PC-3 (cell line): ENCODE measurements around the gene CABP7.

ENCODE experiments used
- CTCF ChIP-seq: fragments of 300-600 bp; sonication (generic); conservative IDR thresholded peaks from 2 replicates; pipeline ENCODE4 v1.5.1; 2017; ENCODE audit warnings: antibody characterized with exemption, low read depth, mild to moderate bottlenecking, low read length
- EZH2 ChIP-seq: fragments of 300-600 bp; sonication (generic); IDR thresholded peaks from one replicate; pipeline ENCODE4 v1.6.1; 2017; ENCODE audit warnings: antibody characterized with exemption, mild to moderate bottlenecking, low read length; ENCODE audit not compliant: unreplicated experiment

- TF ChIP-seq EZH2 (no peak), CTCF (no peak)
Observed at GRCh38 chr22:29753808-29754657, 34.2 kb downstream of the CABP7 start.
